Large intestine (tissue), 3 donors: Measurements from ENCODE around the gene CFAP100. TPM values are rescaled to one million over a fixed set of nuclear protein-coding genes. Genes with fewer than 3 reads are reported as not detected.

Experiments
- DNase-seq, 2 donors: peaks; one replicate each; pipeline versions ENCODE4 v3.0.0 to v3.0.0-alpha.2; 2013
- H3K27ac ChIP-seq: one replicate; pipeline ENCODE4 v1.5.1; 2013; ENCODE audit warnings: low read length
- H3K27me3 ChIP-seq: 2 replicates; pipeline ENCODE4 v1.6.1; 2013; ENCODE audit warnings: low read length; ENCODE audit not compliant: control insufficient read depth, insufficient read depth
- H3K36me3 ChIP-seq: 2 replicates; pipeline ENCODE4 v1.6.1; 2013; ENCODE audit warnings: low read length; ENCODE audit not compliant: control insufficient read depth, insufficient read depth
- H3K4me1 ChIP-seq: one replicate; pipeline ENCODE4 v1.6.1; 2013; ENCODE audit warnings: low read length; ENCODE audit not compliant: control insufficient read depth, insufficient read depth
- H3K4me3 ChIP-seq: one replicate; pipeline ENCODE4 v1.5.1; 2013; ENCODE audit warnings: low read length
- H3K9me3 ChIP-seq: one replicate; pipeline ENCODE4 v1.6.1; 2013; ENCODE audit warnings: mild to moderate bottlenecking, low read depth, low read length, moderate library complexity; ENCODE audit not compliant: control insufficient read depth
- WGBS: methylation state at CpG from one replicate; pipeline ENCODE4 v1.1.5; 2013; ENCODE audit warnings: low lambda C conversion rate; ENCODE audit not compliant: insufficient coverage; 5-methylcytosine and 5-hydroxymethylcytosine counted together
- polyA plus RNA-seq: library from polyadenylated mRNA; unstranded; fragments of 120-200 nt; gene quantifications from one replicate; pipeline ENCODE4 v1.2.1, GENCODE V29; 2013

Gene CFAP100
- polyA plus RNA-seq, 1 donor = 0.45 TPM

GRCh38 chr3:126417515-126417914, 22.8 kb downstream of the CFAP100 start:
- Histone ChIP-seq H3K4me3 (no peak overlapping the region), H3K27ac (no peak overlapping the region), H3K9me3 (no peaks in the 10 kb centered on the region), H3K36me3 (no peaks in the 10 kb centered on the region), H3K27me3 (peaks cover 23% of the 10 kb centered on the region), H3K4me1 (peaks cover 9% of the 10 kb centered on the region)
- WGBS = no CpG with 5 or more reads among the region's 5 CpGs
- DNase-seq = no peak

GRCh38 chr3:126417981-126418530, 23.3 kb downstream of the CFAP100 start:
- Histone ChIP-seq H3K27me3 (peaks cover 23% of the 10 kb centered on the region), H3K27ac (no peak overlapping the region), H3K9me3 (no peaks in the 10 kb centered on the region), H3K36me3 (no peaks in the 10 kb centered on the region), H3K4me3 (no peak overlapping the region), H3K4me1 (peaks cover 9% of the 10 kb centered on the region)
- WGBS = no CpG with 5 or more reads among the region's 11 CpGs
- DNase-seq = no peak

DNA sequence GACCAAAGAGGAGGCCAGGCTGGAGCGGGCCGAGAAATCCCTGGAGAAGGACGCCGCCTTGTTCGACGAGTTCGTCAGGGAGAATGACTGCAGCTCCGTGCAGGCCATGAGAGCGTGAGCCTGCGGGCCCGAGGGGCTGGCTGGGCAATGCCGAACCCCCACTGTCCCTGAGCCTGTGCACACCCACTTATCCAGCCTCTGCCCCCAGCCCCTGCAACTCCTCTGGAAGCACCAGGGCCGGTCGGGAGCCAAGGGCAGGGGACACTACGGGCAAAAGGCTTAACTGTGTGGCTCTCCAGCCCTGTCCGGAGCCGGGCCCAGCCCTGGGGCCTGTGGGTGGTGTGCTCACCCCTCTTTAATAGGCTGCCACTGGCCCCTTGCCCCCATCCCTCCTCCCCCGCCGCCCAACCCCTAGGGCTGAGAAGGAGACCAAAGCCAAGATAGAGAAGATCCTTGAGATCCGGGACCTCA, 24.0 kb downstream of the CFAP100 start:
- Histone ChIP-seq H3K4me3 (no peak overlapping the region), H3K9me3 (no peaks in the 10 kb centered on the region), H3K36me3 (no peaks in the 10 kb centered on the region), H3K27me3 (peaks cover 23% of the 10 kb centered on the region), H3K27ac (no peak overlapping the region), H3K4me1 (peaks cover 9% of the 10 kb centered on the region)
- DNase-seq = no peak
- WGBS = no CpG with 5 or more reads among the region's 20 CpGs

- Histone ChIP-seq H3K27me3 (peaks cover 23% of the 10 kb centered on the region), H3K9me3 (no peaks in the 10 kb centered on the region), H3K27ac (no peak overlapping the region), H3K4me1 (peaks cover 9% of the 10 kb centered on the region), H3K4me3 (no peak overlapping the region), H3K36me3 (no peaks in the 10 kb centered on the region)
- no CpG with 5 or more reads among the region's 6 CpGs for WGBS
- no peak for DNase-seq
Observed at GRCh38 chr3:126419151-126419703, 24.5 kb downstream of the CFAP100 start.

DNA sequence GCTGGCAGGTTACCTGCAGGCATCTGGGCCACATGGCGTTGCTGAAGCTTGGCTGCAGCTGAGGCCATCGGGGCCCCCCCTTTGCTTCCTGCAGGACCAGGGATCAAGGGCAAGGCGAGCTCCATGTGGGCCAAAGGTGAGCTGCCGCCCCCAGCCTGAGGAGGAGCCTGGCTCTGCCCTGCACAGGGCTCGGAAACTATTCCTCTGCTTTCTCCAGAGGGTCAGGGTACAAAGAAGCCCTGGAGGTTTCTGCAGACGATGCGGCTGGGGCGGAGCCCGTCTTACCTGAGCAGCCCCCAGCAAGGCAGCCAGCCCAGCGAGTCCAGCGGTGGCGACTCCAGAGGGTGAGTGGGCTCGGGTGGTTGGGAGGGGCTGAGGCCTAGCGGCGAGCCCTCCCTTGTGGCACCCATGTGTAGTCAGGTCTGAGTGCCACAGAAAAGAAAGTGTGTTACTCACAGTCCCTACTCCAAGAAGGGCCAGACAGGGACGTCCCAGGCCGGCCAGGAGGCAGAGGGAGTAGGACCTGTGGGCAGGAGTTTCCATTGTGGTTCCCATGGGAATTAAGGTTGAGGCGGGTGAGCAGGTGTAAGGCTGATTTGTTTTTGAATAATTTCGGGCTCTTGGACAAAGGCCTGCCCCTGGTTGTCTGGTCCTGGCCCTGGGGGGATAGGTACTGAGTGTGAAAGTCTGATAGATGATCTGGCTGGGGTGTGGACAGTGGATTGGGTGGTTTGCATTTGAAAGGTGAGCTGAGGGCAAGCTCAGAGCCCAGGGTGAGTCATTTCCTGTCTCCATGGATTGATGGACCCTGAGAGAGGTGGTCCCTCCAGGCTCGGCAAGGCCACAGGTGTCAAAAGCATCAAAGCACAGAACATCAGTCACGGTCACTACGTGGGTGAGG, 25.4 kb downstream of the CFAP100 start:
- WGBS = no CpG with 5 or more reads among the region's 22 CpGs
- peak; percentile 69 to 83 for DNase-seq
- Histone ChIP-seq H3K27me3 (peaks cover 23% of the 10 kb centered on the region), H3K27ac (no peak overlapping the region), H3K36me3 (no peaks in the 10 kb centered on the region), H3K9me3 (no peaks in the 10 kb centered on the region), H3K4me3 (no peak overlapping the region), H3K4me1 (peaks cover 9% of the 10 kb centered on the region)

- peaks cover 6% of the 10 kb centered on the region for H3K9me3 ChIP-seq
- H3K4me1 ChIP-seq = peaks cover 9% of the 10 kb centered on the region
- H3K27me3 ChIP-seq = peaks cover 11% of the 10 kb centered on the region
- no CpG with 5 or more reads among the region's 10 CpGs for WGBS
- no peak for DNase-seq
- no peak overlapping the region for H3K4me3 ChIP-seq
- no peak overlapping the region for H3K27ac ChIP-seq
- H3K36me3 ChIP-seq = no peaks in the 10 kb centered on the region
Observed at GRCh38 chr3:126421573-126422119, 26.9 kb downstream of the CFAP100 start.

DNA sequence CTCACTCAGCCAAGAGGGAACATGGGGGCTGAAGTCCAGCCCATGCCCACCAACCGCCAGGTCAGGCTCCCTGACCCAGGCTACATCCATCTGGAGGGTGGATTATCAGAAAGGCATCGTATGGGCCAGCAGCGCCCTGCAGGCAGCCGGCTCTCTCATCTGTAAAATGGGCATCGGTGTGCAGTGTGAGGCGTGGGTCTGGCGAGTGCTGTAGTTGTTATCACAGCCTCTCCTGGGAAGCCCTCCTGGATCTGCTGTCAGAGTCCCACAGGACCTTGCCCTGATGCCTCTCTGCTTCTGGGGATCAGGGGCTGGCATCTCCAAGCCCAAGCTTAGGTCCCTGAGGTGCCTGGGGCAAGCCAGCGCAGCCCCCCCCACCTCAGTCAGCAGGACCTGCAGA, 27.4 kb downstream of the CFAP100 start:
- no peak overlapping the region for H3K27ac ChIP-seq
- peaks cover 9% of the 10 kb centered on the region for H3K4me1 ChIP-seq
- peaks cover 6% of the 10 kb centered on the region for H3K9me3 ChIP-seq
- H3K36me3 ChIP-seq = no peaks in the 10 kb centered on the region
- DNase-seq = no peak
- peaks cover 6% of the 10 kb centered on the region for H3K27me3 ChIP-seq
- WGBS = no CpG with 5 or more reads among the region's 8 CpGs
- no peak overlapping the region for H3K4me3 ChIP-seq

DNA sequence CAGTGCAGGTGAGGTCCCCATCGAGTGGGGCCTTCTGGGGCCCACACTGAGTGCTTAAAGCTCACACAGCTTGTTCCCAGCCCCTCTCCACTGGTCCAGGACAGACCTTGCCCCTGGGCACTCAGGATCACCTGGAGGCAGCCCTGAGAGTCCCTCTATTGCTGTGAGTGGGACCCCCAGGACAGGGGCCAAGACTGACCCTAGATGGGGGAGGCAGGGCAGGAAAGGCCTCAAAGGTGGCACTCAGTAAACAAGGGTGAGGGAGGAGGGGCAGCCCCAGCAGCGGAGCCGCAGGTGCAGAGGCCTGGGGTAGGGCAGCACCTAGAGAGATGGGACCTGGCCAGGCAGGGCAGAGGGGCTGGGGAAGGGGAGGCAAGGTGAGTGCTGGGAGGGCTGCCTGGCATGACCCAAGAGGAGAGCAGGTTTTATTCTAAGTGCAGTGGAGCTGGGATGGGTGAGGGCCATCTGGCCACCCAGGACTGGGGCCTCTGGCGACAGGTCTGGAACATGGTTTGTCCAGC, 27.9 kb downstream of the CFAP100 start:
- Histone ChIP-seq H3K9me3 (peaks cover 6% of the 10 kb centered on the region), H3K36me3 (no peaks in the 10 kb centered on the region), H3K4me3 (no peak overlapping the region), H3K27me3 (peaks cover 2% of the 10 kb centered on the region), H3K27ac (no peak overlapping the region), H3K4me1 (peaks cover 9% of the 10 kb centered on the region)
- 100% methylated on average over 1 of the region's 4 CpGs for WGBS
- DNase-seq = no peak

GRCh38 chr3:126423191-126424038, 28.7 kb downstream of the CFAP100 start:
- no peak overlapping the region for H3K27ac ChIP-seq
- H3K36me3 ChIP-seq = no peaks in the 10 kb centered on the region
- peaks cover 6% of the 10 kb centered on the region for H3K9me3 ChIP-seq
- H3K27me3 ChIP-seq = no peaks in the 10 kb centered on the region
- no peak for DNase-seq
- no peak overlapping the region for H3K4me3 ChIP-seq
- WGBS = no CpG with 5 or more reads among the region's 26 CpGs
- H3K4me1 ChIP-seq = peaks cover 9% of the 10 kb centered on the region
